PFSK-1 (cell line): Measurements from ENCODE around the gene PRSS35.

ENCODE experiments used
- POLR2AphosphoS5 ChIP-seq: IDR thresholded peaks from 2 replicates; pipeline ENCODE4 v1.6.1; 2012; ENCODE audit warnings: low read depth, mild to moderate bottlenecking, control low read depth, low read length, moderate library complexity
- REST ChIP-seq, 2 experiments: IDR thresholded peaks; 2 replicates each; pipeline versions ENCODE4 v1.6.1 to v1.8.0; 2011 to 2012; ENCODE audit warnings: low read depth in 2 of 2, low read length in 2 of 2, control low read depth in 1 of 2, inconsistent platforms in 1 of 2, mild to moderate bottlenecking in 1 of 2, moderate library complexity in 1 of 2; ENCODE audit not compliant: insufficient read depth in 1 of 2

GRCh38 chr6:83474309-83474708 lies 38.0 kb upstream of the PRSS35 start:
- TF ChIP-seq REST (IDR thresholded peaks at IDR 0.05; ENCODE audit: insufficient read depth in 1 of 2, low read depth in 2 of 2, low read length in 2 of 2) = no peak
- TF ChIP-seq POLR2AphosphoS5 = no peak
